GM21367 (cell line): Measurements from ENCODE around the gene COL6A2.
"Not testable (repeated sequence)": the region's sequence is repeated elsewhere in the genome, so short reads cannot be mapped to it uniquely, and the experiment has no call there.

Experiments used
- ATAC-seq: cut with Tn5 transposase; IDR thresholded peaks from one replicate; pipeline ENCODE4 v1.9.1; 2021; ENCODE audit not compliant: unreplicated experiment

COL6A2 gene

DNA sequence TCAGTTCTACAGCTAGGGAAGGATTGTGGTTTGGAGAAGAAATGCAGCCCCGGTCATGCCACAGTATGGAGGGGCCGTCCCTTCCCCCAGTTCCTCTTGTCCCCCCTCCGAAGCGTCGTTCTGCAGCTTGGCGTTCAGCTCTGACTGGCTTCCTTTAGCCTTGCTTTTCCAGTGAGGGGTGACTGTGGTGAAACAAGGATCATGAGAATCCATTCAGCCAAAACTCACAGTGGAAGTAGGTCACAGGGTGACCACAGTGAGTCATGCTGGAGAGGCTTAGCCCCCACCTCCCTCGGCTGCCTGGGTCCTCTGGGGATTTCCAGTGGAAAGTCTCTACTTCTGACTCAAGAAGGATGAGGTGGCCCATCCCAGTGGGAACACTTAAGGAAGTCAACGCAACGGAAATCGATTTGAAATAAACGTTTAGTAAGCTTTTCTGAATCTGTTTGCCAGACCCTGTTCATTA, 37.3 kb upstream of the COL6A2 start:
- no peak for ATAC-seq

- no peak for ATAC-seq
These were observed 36.8 kb upstream of the COL6A2 start for GRCh38 chr21:46061063-46061462.

DNA sequence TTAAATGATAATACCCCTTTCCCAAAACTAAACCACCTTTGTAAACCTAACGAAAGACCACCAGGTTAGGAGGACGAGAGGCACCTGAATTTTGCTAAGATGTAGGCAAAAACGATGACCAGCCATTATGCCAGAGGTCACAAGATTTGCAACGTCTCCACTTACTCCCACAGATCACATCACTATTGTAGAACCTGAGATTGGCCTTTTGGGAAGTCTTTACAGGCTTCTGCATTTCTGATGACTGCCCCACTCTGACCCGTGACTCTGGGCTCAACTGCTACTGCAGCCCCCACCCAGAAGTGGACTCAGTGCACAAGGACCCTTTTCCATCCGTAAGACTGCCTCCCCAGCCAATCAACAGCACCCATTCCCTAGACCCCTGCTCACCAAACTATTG, 36.4 kb upstream of the COL6A2 start:
- no peak for ATAC-seq

DNA sequence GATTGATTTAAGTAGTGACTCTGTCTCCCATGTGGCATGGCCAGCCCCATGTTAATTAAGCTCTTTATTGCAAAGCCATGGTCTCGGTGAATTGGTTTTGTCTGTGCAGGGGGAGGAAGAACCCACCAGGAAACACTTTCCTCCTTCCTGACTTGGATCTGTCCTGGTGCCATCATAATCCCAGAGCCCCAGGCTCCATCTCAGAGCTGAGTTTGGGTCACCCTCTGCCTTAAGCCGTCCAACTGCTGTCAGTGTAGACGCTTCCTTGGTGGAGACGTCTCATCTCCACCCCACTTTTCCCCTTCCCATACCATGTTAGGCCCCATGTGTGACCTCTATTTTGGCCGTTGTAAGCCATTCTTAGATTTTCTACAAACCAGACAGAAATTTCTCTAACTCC, 36.0 kb upstream of the COL6A2 start:
- no peak for ATAC-seq

DNA sequence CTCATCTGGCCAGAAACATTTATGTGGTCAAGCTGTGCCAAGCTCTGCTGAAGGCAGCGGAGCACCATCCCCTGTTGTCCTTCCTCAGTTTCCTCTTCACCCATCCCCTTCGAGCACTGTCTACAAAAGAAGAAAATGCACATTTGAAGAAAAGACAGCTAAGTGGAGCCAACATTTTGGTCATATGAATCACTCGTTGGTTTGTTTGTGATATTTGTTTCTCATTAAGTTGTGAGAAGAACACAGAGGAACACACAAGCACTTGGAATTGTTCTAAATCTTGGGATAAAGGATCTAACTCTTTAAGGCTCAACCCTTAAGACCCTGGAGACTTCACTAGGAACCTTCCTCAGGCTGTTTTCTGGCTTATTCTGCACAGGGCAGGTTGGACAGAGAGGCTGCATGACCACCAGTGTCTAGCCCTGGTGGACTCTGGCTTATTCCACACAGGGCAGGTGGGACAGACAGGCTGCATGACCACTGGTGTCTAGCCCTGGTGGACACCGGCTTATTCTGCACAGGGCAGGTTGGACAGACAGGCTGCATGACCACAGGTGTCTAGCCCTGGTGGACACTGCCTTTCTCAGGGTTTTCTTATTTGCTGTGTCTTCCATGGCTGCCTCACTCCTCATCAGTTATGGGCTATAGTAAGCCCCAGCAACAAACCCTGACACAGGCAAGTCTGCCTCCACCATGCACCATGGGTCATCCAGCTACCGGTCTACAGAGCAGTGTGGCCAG, 35.3 kb upstream of the COL6A2 start:
- ATAC-seq = no peak

DNA sequence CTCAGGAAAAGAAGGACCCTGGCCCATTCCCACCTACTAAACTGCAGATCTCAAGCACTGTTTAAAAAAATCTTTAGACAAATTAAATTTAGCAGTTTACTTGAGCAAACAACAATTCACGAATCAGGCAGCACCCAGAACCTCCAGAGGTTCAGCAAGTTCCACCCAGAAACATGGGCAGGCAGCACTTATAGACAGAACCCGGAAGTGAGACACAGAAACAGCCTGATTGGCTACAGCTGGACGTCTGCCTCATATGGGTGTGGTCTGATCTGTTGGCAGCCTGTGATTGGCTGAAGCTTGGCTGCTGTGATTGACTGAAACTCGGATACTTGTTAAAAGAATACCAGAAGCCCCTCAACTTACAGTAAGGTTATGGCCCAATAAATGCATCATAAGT, 34.7 kb upstream of the COL6A2 start:
- no peak for ATAC-seq

GRCh38 chr21:46063734-46064680, 33.9 kb upstream of the COL6A2 start:
- no peak for ATAC-seq

GRCh38 chr21:46064870-46065214, 33.1 kb upstream of the COL6A2 start:
- ATAC-seq = no peak

GRCh38 chr21:46065215-46065913, 32.5 kb upstream of the COL6A2 start:
- ATAC-seq = no peak

DNA sequence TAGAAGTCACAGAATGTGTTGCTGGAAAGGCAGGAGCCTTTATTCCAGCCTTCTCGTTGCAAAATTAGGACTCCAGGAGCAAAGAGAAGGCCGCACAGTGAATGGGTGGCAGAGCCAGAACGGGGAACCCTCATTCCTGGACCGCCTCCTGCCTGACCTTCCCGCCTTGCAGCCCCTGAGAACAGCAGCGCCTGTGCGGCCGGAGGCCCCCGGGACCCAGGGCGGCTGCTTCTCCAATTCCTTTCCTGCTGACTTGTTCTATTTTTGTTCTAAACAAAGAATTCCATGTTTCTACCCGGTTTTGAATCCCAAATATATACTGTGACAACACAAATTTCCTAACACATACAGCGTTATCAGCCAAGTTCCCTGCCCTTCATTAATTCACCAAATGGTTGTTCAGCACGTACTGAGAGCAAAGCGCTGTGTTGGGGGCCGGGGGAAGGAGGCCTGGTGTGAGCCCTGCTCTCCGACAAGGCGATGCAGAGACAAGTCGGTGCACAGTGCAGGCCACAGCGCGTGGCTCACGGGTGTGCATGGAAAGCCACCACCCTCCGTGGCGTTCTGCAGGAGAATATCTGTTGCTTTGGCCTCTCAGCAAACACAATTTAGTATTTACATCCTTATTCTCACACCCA, 31.9 kb upstream of the COL6A2 start:
- no peak for ATAC-seq

DNA sequence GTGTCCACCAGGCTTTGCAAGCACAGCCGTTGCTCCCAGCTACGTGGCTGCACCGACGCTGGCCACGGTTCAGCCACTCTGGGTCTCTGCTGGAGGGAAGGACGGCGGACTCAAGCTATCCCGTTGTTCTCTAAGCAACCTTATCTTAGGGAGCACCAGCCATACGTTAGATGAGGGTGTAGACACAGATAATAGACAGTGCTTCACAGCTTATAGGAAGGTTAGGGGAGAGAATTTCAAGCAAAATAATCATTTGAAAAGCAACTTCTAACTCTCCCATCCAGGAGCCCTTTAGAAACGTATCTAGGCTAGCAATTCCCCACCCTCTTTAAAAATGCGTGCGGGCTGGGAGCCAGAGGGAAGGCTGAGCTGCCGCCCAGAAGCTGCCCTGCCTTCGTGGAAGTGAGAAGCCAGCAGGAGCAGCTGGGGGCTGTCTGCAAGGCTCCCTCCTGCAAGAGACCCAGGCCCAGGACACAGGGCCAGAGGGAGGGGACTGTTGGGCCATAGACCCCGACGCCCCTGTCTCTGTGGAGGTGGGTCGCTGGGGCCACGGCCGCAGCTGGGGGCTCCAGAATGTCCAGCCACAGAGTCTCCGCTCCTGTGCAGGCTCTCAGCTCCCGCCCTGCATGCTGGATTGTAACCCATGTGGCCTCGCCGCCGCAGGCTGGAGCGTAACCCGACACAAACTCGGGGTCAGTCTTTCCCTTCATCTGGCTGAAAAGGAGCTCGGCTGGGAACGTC, 31.2 kb upstream of the COL6A2 start:
- no peak for ATAC-seq

- ATAC-seq = no peak
These were observed 30.3 kb upstream of the COL6A2 start for GRCh38 chr21:46067505-46068201.

DNA sequence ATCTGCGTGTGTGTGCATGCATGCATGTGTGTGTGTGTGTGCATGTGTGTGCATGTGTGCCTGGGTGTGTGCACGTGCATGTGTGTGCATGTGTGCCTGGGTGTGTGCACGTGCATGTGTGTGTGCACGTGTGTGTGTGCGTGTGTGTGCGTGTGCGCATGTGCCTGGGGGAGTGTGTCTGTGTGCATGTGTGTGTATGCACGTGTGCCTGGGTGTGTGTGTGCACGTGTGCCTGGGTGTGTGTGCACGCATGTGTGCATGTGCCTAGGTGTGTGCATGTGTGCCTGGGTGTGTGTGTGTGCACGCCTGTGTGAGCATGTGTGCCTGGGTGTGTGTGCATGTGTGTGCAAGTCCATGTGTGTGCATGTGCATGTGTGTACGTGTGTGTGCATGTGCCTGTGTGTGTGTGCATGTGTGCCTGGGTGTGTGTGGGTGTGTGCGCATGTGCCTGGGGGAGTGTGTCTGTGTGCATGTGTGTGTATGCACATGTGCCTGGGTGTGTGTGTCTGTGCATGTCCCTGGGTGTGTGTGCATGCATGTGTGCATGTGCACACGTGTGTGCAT, 29.3 kb upstream of the COL6A2 start:
- ATAC-seq = no peak

GRCh38 chr21:46069166-46069565, 28.7 kb upstream of the COL6A2 start:
- no peak for ATAC-seq

- ATAC-seq = no peak
These were observed 28.1 kb upstream of the COL6A2 start for GRCh38 chr21:46069719-46070279.

GRCh38 chr21:46071082-46071481, 26.8 kb upstream of the COL6A2 start:
- ATAC-seq = no peak

GRCh38 chr21:46076724-46077123, 21.2 kb upstream of the COL6A2 start:
- not testable (repeated sequence) for ATAC-seq

GRCh38 chr21:46077674-46078101, 20.2 kb upstream of the COL6A2 start:
- ATAC-seq = no peak

DNA sequence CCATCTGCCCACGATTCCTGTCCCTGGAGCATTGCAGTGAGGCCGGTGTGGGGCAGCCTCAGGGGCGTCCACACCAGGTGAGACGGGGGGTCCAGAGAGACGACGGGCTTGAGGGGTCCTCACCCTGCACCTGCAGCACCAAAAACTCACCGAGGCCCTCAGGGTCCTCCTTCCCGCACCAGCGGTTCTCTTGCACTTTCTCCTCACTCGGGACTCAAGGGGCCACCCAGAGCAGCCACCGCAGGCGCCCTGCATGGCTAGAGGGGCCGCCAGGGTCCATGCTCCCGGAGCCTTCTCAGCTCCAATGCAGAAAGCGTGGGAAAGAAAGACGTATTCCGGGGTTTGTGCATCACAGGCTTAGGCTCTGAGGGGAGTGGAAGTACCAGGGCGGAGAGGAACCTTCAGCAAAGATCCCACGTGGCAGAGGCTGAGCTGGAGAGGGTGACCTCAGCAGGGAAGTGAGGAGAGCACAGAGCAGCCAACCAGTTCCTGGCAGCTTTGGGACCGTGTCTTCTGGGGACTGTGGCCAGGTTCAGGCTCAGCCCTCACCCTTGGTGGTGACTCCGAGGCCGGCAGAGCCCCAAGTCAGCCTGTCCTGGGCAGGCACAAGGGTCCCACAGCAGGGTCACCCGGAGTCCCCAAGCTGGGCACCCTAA, 19.5 kb upstream of the COL6A2 start:
- no peak for ATAC-seq
